ENCODE measurements around the gene HIGD1B.

GRCh38 chr17:44887971-44888954 is 40.6 kb downstream of the HIGD1B start:
- no peak for TF ChIP-seq CTCF (IDR thresholded peaks at IDR 0.05; ENCODE audit: low read length)
- TF ChIP-seq EZH2 (IDR thresholded peaks at IDR 0.05; ENCODE audit: borderline replicate concordance, low read length): no peak

Data from OCI-LY1 (cell line).